Neural cell (in vitro differentiated cells): ENCODE data around the gene FUT9.

Experiments used
- CTCF ChIP-seq: fragments of 450-650 bp; IDR thresholded peaks from 2 replicates; pipeline ENCODE4 v1.5.1; 2014; ENCODE audit warnings: antibody characterized with exemption, mild to moderate bottlenecking, moderate library complexity; ENCODE audit not compliant: poor library complexity, severe bottlenecking
- EP300 ChIP-seq: fragments of 450-650 bp; conservative IDR thresholded peaks from 2 replicates; pipeline ENCODE4 v1.6.1; 2014; ENCODE audit warnings: antibody characterized with exemption, mild to moderate bottlenecking, moderate library complexity; ENCODE audit not compliant: poor library complexity, severe bottlenecking
- EZH2 ChIP-seq: fragments of 200-600, 300-800 bp; shearing (Covaris generic), sonication (generic); IDR thresholded peaks from 2 replicates; pipeline ENCODE4 v1.6.1; 2014; ENCODE audit warnings: antibody characterized with exemption, low read length, borderline replicate concordance, mild to moderate bottlenecking; ENCODE audit not compliant: insufficient read depth, poor library complexity, severe bottlenecking
- MXI1 ChIP-seq: fragments of 450-650 bp; conservative IDR thresholded peaks from 2 replicates; pipeline ENCODE4 v1.6.1; 2014; ENCODE audit warnings: antibody characterized with exemption, mild to moderate bottlenecking; ENCODE audit not compliant: poor library complexity, severe bottlenecking
- POLR2AphosphoS5 ChIP-seq: IDR thresholded peaks from 2 replicates; pipeline ENCODE4 v1.6.1; 2012
- RAD21 ChIP-seq: fragments of 450-650 bp; conservative IDR thresholded peaks from 2 replicates; pipeline ENCODE4 v1.6.1; 2014; ENCODE audit warnings: antibody characterized with exemption, mild to moderate bottlenecking, moderate library complexity
- REST ChIP-seq: IDR thresholded peaks from 2 replicates; pipeline ENCODE4 v1.6.1; 2012; ENCODE audit warnings: borderline replicate concordance
- TAF1 ChIP-seq: IDR thresholded peaks from 2 replicates; pipeline ENCODE4 v1.6.1; 2012; ENCODE audit warnings: low read depth

- TF ChIP-seq CTCF (no peak), POLR2AphosphoS5 (no peak), REST (no peak), EZH2 (no peak), RAD21 (no peak), EP300 (no peak), MXI1 (no peak), TAF1 (no peak)
Measured at GRCh38 chr6:96002912-96003311, 12.9 kb upstream of the FUT9 start.
